ENCODE data around the gene DNM3. TPM values are rescaled to one million over a fixed set of nuclear protein-coding genes. Genes with fewer than 3 reads are reported as not detected.

Gene DNM3
- total RNA-seq, 1 donor from 2014 or later, result 2.7 TPM

DNA sequence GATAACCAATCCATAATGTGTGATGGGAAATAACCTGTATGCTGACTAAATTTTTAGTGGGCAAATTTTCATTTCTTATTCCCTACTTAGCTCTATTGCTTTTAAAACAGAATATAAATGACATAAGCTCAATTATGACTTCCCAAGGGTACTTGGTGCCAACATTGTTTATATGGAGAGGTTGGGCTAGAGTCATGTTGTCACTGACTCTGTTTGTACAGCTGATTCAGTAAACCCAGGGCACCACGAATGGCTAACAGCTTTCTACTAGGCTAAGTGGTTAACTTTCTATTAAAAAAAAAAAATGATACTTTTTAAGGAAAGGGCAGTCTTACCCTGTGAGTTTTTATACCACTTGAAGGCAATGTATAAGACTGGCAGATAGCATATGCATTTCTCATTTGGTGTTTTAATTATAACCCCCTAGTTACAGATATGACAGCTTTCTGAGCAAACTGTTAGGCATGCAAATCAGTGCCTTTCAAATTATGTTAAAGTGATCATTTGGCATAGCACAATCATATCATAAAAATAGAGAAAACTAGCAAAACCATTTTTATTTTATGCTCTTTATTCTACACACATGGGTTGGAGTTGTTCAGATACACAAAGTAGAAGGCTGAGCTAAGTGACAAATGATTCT is 147.1 kb downstream of the DNM3 start:
- DNase-seq (ENCODE audit: low read depth), result no peak
- TF ChIP-seq, protein P1, sequence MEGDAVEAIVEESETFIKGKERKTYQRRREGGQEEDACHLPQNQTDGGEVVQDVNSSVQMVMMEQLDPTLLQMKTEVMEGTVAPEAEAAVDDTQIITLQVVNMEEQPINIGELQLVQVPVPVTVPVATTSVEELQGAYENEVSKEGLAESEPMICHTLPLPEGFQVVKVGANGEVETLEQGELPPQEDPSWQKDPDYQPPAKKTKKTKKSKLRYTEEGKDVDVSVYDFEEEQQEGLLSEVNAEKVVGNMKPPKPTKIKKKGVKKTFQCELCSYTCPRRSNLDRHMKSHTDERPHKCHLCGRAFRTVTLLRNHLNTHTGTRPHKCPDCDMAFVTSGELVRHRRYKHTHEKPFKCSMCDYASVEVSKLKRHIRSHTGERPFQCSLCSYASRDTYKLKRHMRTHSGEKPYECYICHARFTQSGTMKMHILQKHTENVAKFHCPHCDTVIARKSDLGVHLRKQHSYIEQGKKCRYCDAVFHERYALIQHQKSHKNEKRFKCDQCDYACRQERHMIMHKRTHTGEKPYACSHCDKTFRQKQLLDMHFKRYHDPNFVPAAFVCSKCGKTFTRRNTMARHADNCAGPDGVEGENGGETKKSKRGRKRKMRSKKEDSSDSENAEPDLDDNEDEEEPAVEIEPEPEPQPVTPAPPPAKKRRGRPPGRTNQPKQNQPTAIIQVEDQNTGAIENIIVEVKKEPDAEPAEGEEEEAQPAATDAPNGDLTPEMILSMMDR (IDR thresholded peaks at IDR 0.05; ENCODE audit: insufficient read depth, low read length, poor library complexity, severe bottlenecking), result no peak

GRCh38 chr1:171990371-171990770 is 149.1 kb downstream of the DNM3 start:
- Histone ChIP-seq H3K27me3 (ENCODE audit: control insufficient read depth, insufficient read depth, low read length) (no peaks in the 10 kb centered on the region), H3K4me3 (ENCODE audit: low read depth, low read length) (no peak overlapping the region), H3K36me3 (ENCODE audit: control insufficient read depth, insufficient read depth, low read length) (no peaks in the 10 kb centered on the region)
- TF ChIP-seq, protein P1 (IDR thresholded peaks at IDR 0.05; ENCODE audit: insufficient read depth, low read length, poor library complexity, severe bottlenecking), result no peak
- no peak for DNase-seq (ENCODE audit: low read depth)

More for the DNA sequence above, 147.1 kb downstream of the DNM3 start:
- Histone ChIP-seq H3K4me3 (ENCODE audit: low read depth, low read length) (no peak overlapping the region), H3K27me3 (ENCODE audit: control insufficient read depth, insufficient read depth, low read length) (no peaks in the 10 kb centered on the region), H3K36me3 (ENCODE audit: control insufficient read depth, insufficient read depth, low read length) (no peaks in the 10 kb centered on the region)

- Histone ChIP-seq H3K4me3 (ENCODE audit: low read depth, low read length) (no peak overlapping the region), H3K36me3 (ENCODE audit: control insufficient read depth, insufficient read depth, low read length) (no peaks in the 10 kb centered on the region), H3K27me3 (ENCODE audit: control insufficient read depth, insufficient read depth, low read length) (no peaks in the 10 kb centered on the region)
- TF ChIP-seq, protein P1 (IDR thresholded peaks at IDR 0.05; ENCODE audit: insufficient read depth, low read length, poor library complexity, severe bottlenecking), result no peak
- DNase-seq (ENCODE audit: low read depth), result no peak
These were observed 153.0 kb downstream of the DNM3 start for GRCh38 chr1:171994293-171994692.

DNA sequence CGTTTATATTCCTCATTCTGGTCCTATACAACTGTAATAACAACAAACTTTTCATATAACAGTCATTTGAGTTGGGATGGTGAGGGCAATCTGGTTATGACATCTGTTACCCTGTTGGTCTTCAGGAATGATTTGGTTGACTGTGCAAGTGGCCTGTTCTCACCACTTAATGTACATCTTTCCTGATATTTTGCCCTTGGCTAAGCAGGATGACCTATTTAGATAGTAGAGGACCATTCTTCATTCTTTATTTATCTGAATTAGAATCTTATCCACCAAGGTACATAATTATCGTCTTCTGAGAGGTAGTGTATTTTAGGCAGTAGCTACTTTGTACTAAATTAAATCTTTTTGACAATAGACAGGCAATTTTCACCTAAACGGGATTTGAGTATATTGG is 154.3 kb downstream of the DNM3 start:
- DNase-seq (ENCODE audit: low read depth), result no peak
- Histone ChIP-seq H3K27me3 (ENCODE audit: control insufficient read depth, insufficient read depth, low read length) (no peaks in the 10 kb centered on the region), H3K4me3 (ENCODE audit: low read depth, low read length) (no peak overlapping the region), H3K36me3 (ENCODE audit: control insufficient read depth, insufficient read depth, low read length) (peaks cover 1% of the 10 kb centered on the region)
- TF ChIP-seq, protein P1 (IDR thresholded peaks at IDR 0.05; ENCODE audit: insufficient read depth, low read length, poor library complexity, severe bottlenecking), result no peak

GRCh38 chr1:171997936-171998335 is 156.6 kb downstream of the DNM3 start:
- no peak for DNase-seq (ENCODE audit: low read depth)
- Histone ChIP-seq H3K4me3 (ENCODE audit: low read depth, low read length) (no peak overlapping the region), H3K27me3 (ENCODE audit: control insufficient read depth, insufficient read depth, low read length) (no peaks in the 10 kb centered on the region), H3K36me3 (ENCODE audit: control insufficient read depth, insufficient read depth, low read length) (peaks cover 1% of the 10 kb centered on the region)
- TF ChIP-seq, protein P1 (IDR thresholded peaks at IDR 0.05; ENCODE audit: insufficient read depth, low read length, poor library complexity, severe bottlenecking), result no peak

DNA sequence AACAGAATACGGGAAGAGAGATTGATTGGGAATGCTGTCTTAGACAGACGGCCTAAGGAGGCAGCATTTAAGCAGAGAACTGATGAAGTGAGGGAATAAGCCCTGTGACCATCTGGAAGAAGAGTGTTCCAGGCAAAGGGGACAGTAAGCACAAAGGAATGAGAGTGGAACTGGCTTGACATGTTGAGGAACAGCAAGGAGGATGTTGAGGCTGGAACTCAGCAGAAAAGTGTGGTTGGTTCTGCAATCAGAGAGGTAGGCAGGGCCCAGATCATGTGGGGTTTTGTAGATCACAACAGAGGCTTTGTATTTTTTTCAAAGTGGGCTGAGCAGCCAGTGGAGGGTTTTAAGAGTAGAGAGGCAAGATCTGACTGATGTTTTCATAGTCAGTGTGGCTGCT is 157.4 kb downstream of the DNM3 start:
- TF ChIP-seq, protein P1 (IDR thresholded peaks at IDR 0.05; ENCODE audit: insufficient read depth, low read length, poor library complexity, severe bottlenecking), result no peak
- Histone ChIP-seq H3K4me3 (ENCODE audit: low read depth, low read length) (no peak overlapping the region), H3K27me3 (ENCODE audit: control insufficient read depth, insufficient read depth, low read length) (no peaks in the 10 kb centered on the region), H3K36me3 (ENCODE audit: control insufficient read depth, insufficient read depth, low read length) (peaks cover 1% of the 10 kb centered on the region)
- DNase-seq (ENCODE audit: low read depth), result no peak
